ENCODE data around the gene SPC24. TPM values are rescaled to one million over a fixed set of nuclear protein-coding genes. Genes with fewer than 3 reads are reported as not detected.
"Not testable (repeated sequence)": the region's sequence is repeated elsewhere in the genome, so short reads cannot be mapped to it uniquely, and the experiment has no call there.

Gene SPC24
- total RNA-seq, 1 experiment from 2014 or later: 16.4 TPM

GRCh38 chr19:11111117-11111770 is 44.3 kb downstream of the SPC24 start:
- CTCF ChIA-PET: interaction anchor here (1.0 to 1.7 kb wide), 3 partner anchors 15 to 76 kb away, joined by 3 to 7 read pairs (median 4); no protein-coding TSS in a partner anchor
- H3K4me3 Mint-ChIP-seq (ENCODE audit: unreplicated experiment): no peak overlapping the region
- H3K4me1 Mint-ChIP-seq (ENCODE audit: insufficient read depth, unreplicated experiment): no peaks in the 10 kb centered on the region
- intact Hi-C loops (cut with micrococcal nuclease): no loop called here
- H3K9me3 Mint-ChIP-seq (ENCODE audit: unreplicated experiment): no peaks in the 10 kb centered on the region
- no peak for DNase-seq (ENCODE audit: unreplicated experiment)
- no peaks in the 10 kb centered on the region for H3K27me3 Mint-ChIP-seq (ENCODE audit: insufficient read depth, unreplicated experiment)
- BruUV-seq (replicated peaks): no TSS peak
- H3K36me3 Mint-ChIP-seq (ENCODE audit: insufficient read depth, unreplicated experiment): peaks cover 100% of the 10 kb centered on the region
- POLR2A ChIA-PET: interaction anchor here (0.6 to 0.8 kb wide), 2 partner anchors 18 to 19 kb away, joined by 3 read pairs; no protein-coding TSS in a partner anchor
- no peak for TF ChIP-seq CTCF (IDR thresholded peaks at IDR 0.05; ENCODE audit: unreplicated experiment)
- peak overlapping the region; percentile 82 for H3K27ac Mint-ChIP-seq (ENCODE audit: low read depth, unreplicated experiment)

- CTCF ChIA-PET: interaction anchor here (1.0 to 2.4 kb wide), 3 partner anchors 17 to 73 kb away, joined by 3 to 10 read pairs (median 7); no protein-coding TSS in a partner anchor
- intact Hi-C loops (cut with micrococcal nuclease): no loop called here
- Mint-ChIP-seq H3K4me1 (ENCODE audit: insufficient read depth, unreplicated experiment) (no peaks in the 10 kb centered on the region), H3K36me3 (ENCODE audit: insufficient read depth, unreplicated experiment) (peaks cover 100% of the 10 kb centered on the region), H3K27ac (ENCODE audit: low read depth, unreplicated experiment) (no peak overlapping the region), H3K27me3 (ENCODE audit: insufficient read depth, unreplicated experiment) (no peaks in the 10 kb centered on the region), H3K9me3 (ENCODE audit: unreplicated experiment) (no peaks in the 10 kb centered on the region), H3K4me3 (ENCODE audit: unreplicated experiment) (no peak overlapping the region)
- no peak for DNase-seq (ENCODE audit: unreplicated experiment)
- POLR2A ChIA-PET: interaction anchor here (1.0 to 2.6 kb wide), 2 partner anchors 18 to 20 kb away, joined by 3 to 11 read pairs; partner anchors contain the start of gene LDLR
- no peak for TF ChIP-seq CTCF (IDR thresholded peaks at IDR 0.05; ENCODE audit: unreplicated experiment)
- no TSS peak for BruUV-seq (replicated peaks)
Measured at GRCh38 chr19:11108746-11109145, 46.8 kb downstream of the SPC24 start.

DNA sequence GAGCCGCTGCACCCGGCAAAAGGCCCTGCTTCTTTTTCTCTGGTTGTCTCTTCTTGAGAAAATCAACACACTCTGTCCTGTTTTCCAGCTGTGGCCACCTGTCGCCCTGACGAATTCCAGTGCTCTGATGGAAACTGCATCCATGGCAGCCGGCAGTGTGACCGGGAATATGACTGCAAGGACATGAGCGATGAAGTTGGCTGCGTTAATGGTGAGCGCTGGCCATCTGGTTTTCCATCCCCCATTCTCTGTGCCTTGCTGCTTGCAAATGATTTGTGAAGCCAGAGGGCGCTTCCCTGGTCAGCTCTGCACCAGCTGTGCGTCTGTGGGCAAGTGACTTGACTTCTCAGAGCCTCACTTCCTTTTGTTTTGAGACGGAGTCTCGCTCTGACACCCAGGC is 49.1 kb downstream of the SPC24 start:
- intact Hi-C loops (cut with micrococcal nuclease): no loop called here
- BruUV-seq (replicated peaks): no TSS peak
- Mint-ChIP-seq H3K9me3 (ENCODE audit: unreplicated experiment) (no peaks in the 10 kb centered on the region), H3K27ac (ENCODE audit: low read depth, unreplicated experiment) (no peak overlapping the region), H3K36me3 (ENCODE audit: insufficient read depth, unreplicated experiment) (peaks cover 100% of the 10 kb centered on the region), H3K4me1 (ENCODE audit: insufficient read depth, unreplicated experiment) (no peaks in the 10 kb centered on the region), H3K27me3 (ENCODE audit: insufficient read depth, unreplicated experiment) (no peaks in the 10 kb centered on the region), H3K4me3 (ENCODE audit: unreplicated experiment) (no peak overlapping the region)
- CTCF ChIA-PET: no interaction called here
- DNase-seq (ENCODE audit: unreplicated experiment): no peak
- POLR2A ChIA-PET: interaction anchor here (0.6 to 1.0 kb wide), 2 partner anchors 13 to 34 kb away, joined by 3 read pairs; no protein-coding TSS in a partner anchor
- no peak for TF ChIP-seq CTCF (IDR thresholded peaks at IDR 0.05; ENCODE audit: unreplicated experiment)

DNA sequence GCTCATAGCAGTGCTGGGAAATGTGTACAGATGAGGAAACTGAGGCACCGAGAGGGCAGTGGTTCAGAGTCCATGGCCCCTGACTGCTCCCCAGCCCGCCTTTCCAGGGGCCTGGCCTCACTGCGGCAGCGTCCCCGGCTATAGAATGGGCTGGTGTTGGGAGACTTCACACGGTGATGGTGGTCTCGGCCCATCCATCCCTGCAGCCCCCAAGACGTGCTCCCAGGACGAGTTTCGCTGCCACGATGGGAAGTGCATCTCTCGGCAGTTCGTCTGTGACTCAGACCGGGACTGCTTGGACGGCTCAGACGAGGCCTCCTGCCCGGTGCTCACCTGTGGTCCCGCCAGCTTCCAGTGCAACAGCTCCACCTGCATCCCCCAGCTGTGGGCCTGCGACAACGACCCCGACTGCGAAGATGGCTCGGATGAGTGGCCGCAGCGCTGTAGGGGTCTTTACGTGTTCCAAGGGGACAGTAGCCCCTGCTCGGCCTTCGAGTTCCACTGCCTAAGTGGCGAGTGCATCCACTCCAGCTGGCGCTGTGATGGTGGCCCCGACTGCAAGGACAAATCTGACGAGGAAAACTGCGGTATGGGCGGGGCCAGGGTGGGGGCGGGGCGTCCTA is 50.5 kb downstream of the SPC24 start:
- intact Hi-C loops (cut with micrococcal nuclease): no loop called here
- DNase-seq (ENCODE audit: unreplicated experiment): no peak
- Mint-ChIP-seq H3K4me3 (ENCODE audit: unreplicated experiment) (no peak overlapping the region), H3K9me3 (ENCODE audit: unreplicated experiment) (no peaks in the 10 kb centered on the region), H3K27me3 (ENCODE audit: insufficient read depth, unreplicated experiment) (no peaks in the 10 kb centered on the region), H3K36me3 (ENCODE audit: insufficient read depth, unreplicated experiment) (peaks cover 100% of the 10 kb centered on the region), H3K27ac (ENCODE audit: low read depth, unreplicated experiment) (no peak overlapping the region), H3K4me1 (ENCODE audit: insufficient read depth, unreplicated experiment) (peaks cover under 1% of the 10 kb centered on the region)
- TF ChIP-seq CTCF (IDR thresholded peaks at IDR 0.05; ENCODE audit: unreplicated experiment): no peak
- POLR2A ChIA-PET: interaction anchor here (0.6 to 1.0 kb wide), 2 partner anchors 10 to 17 kb away, joined by 3 read pairs; no protein-coding TSS in a partner anchor
- CTCF ChIA-PET: interaction anchor here (0.6 kb wide), 1 partner anchor 13 kb away, joined by 3 read pairs; no protein-coding TSS in a partner anchor
- no TSS peak for BruUV-seq (replicated peaks)

DNA sequence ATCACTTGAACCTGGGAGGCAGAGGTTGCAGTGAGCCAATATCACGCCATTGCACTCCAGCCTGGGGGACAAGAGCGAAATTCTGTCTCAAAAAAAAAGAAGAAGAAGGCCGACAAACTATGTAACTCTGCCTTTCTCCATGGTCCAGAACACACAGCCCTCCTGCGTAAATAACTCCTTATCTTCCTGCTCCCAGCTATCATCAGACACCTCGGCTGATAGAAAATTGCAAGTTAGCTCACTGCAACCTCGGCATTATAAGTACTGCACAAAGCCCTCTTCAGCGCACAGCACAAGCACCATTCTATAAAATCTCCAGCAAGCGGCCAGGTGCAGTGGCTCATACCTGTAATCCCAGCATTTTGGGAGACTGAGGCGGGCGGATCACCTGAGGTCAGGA is 51.9 kb downstream of the SPC24 start:
- BruUV-seq (replicated peaks): TSS peak; percentile 11
- H3K27me3 Mint-ChIP-seq (ENCODE audit: insufficient read depth, unreplicated experiment); DNase-seq (ENCODE audit: unreplicated experiment); H3K9me3 Mint-ChIP-seq (ENCODE audit: unreplicated experiment); H3K4me1 Mint-ChIP-seq (ENCODE audit: insufficient read depth, unreplicated experiment); H3K27ac Mint-ChIP-seq (ENCODE audit: low read depth, unreplicated experiment); intact Hi-C loops (cut with micrococcal nuclease); CTCF ChIA-PET; H3K4me3 Mint-ChIP-seq (ENCODE audit: unreplicated experiment): not testable (repeated sequence)
- peaks cover 99% of the 10 kb centered on the region for H3K36me3 Mint-ChIP-seq (ENCODE audit: insufficient read depth, unreplicated experiment)
- POLR2A ChIA-PET: interaction anchor here (1.2 kb wide), 1 partner anchor 14 kb away, joined by 4 read pairs; the partner anchor contains the start of gene LDLR

Measured in MCF 10A (cell line).